KOPT-K1 (cell line): ENCODE measurements around the gene CNN2.

Experiments used
- H3K27ac ChIP-seq: fragments of 200-600 bp; sonication (generic); 2 replicates; pipeline ENCODE4 v1.5.1; 2016; ENCODE audit warnings: antibody characterized with exemption, mild to moderate bottlenecking, low read depth, low read length; ENCODE audit not compliant: poor library complexity, severe bottlenecking
- H3K36me3 ChIP-seq: fragments of 200-600 bp; sonication (generic); 2 replicates; pipeline ENCODE4 v1.5.1; 2017; ENCODE audit warnings: antibody characterized with exemption, mild to moderate bottlenecking, low read length, moderate library complexity; ENCODE audit not compliant: insufficient read depth
- H3K9me3 ChIP-seq: fragments of 200-600 bp; sonication (generic); 2 replicates; pipeline ENCODE4 v1.5.1; 2017; ENCODE audit warnings: antibody characterized with exemption, low read length, mild to moderate bottlenecking; ENCODE audit not compliant: insufficient read depth, poor library complexity, severe bottlenecking

CNN2 gene

DNA sequence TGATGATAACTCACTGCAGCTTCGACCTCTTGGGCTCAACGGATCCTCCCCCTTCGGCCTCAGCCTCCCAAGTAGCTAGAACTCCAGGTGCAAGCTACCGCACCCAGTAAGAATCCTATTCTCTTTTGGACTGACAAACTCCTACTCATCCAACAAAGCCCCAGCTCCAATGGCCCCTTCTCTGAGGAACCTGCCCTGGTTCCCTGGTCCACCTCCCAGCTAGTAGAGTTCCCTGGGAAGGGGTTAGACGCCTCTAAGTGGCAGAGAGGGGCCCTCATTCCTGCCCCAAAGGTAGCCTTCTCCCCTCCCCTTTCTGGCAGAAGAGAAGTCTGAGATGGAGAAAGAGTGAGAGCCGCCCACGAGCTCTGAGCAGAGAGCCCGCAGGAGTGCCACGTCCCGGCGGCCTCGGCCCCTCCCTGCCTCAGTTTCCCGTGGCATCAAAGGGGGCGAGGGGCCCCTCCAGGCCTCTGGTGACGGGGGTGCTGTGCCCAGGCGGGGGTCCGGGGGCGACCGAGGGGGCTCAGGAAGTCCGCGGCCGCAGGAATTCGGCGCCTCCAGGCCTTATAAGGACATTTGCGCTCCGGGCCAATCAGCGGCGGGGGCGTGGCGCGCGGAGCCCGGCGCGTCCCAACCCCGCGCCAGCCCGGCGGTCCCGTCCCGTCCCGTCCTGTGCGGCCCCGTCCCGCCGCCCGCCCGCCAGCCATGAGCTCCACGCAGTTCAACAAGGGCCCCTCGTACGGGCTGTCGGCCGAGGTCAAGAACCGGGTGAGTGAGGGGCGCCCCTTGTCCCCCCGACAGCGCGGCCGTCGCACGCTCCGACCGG, at the start of gene CNN2:
TSS of gene CNN2 (plus strand) at position 649 of the 823 bp plus-strand sequence. CDS start at position 703, 54 bp downstream.
- H3K9me3 ChIP-seq, result no peaks in the 10 kb centered on the region
- H3K36me3 ChIP-seq, result no peaks in the 10 kb centered on the region
- H3K27ac ChIP-seq, result peak within 1 kb of the TSS; percentile 76

DNA sequence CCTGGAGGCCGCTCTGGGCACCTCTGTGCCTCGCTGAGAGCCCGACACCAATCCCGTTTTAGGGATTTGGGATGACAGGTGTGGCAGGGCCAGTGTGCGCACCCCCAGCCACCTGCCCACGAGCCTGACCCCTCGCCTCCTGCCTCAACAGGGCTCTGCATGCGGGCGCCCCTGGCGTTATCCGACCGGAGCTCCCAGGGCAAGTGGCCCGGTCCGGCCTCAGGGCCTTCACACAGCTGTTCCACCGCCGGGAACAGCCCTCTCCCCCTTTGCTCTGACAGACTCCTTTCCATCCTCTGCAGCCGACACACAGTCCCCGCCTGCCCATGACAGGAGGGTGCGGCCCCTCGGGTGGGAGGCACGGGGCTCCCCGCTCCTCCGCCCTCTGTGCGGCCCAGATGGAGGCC, 49.3 kb upstream of the CNN2 start:
- H3K27ac ChIP-seq, result no peak overlapping the region
- no peaks in the 10 kb centered on the region; the same call in 1 of the 2 replicates for H3K36me3 ChIP-seq
- H3K9me3 ChIP-seq, result no peaks in the 10 kb centered on the region

DNA sequence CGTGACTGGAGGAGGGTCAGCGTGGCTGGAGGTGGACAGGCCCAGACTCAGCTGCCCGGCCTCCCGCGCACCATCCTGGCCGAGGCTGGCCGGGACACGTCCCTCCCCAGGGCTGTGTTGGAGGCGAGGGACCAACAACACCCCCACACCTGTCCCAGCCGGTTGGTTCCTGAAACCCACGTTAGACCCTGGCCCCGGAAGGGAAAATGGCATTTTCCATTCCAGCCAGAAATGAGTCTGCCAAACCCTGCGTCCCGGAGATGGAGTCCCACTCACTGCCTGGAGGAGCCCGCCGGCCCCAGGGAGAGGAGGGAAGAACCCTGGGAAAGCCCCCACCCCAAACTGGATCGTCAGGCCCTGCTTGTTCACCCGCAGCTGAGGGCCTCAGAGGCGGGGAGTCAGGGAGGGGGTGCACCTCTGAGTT, 47.1 kb upstream of the CNN2 start:
- Histone ChIP-seq H3K27ac (no peak overlapping the region), H3K36me3 (no peaks in the 10 kb centered on the region), H3K9me3 (no peaks in the 10 kb centered on the region)

DNA sequence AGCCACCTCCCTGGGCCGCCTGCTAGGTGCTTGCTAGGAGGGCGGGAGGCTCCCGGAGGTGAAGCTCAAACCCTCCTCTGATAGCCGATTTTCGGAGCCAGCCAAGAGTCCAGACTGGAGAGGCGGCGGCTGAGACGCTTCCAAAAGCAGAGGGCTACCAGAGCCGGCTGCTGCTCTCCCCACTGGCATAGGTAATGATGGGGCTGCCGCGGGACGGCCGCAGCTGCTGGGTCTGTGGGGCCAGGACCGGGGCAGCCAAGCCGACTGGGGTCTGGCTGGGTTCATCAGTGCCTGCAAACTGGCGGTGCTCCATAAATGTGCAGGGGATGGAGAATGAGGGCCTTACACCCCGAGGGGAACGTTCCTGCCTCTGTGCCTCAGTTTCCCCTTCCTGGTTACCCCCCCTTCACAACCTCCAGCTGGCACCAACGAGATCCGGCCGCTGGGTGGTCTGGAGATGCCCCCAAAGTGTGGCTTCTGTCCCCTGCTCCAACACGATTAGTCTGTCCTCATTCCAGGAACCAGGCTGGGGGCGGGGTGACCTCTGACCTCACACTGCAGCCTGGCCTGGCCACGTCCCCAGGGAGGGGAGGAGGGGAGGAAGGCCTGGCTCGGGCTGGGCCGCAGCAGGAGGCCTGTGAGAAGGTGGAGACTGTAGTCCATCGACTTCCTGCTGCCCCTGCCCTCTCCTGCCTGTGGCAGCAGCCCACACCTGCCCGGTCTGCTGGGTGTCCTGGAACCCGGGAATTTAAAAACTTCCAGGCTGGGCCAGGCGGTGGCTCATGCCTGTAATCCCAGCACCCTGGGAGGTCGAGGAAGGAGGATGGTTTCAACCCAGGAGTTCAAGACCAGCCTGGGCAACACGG, 46.0 kb upstream of the CNN2 start:
- Histone ChIP-seq H3K27ac (no peak overlapping the region), H3K36me3 (no peaks in the 10 kb centered on the region), H3K9me3 (no peaks in the 10 kb centered on the region)

DNA sequence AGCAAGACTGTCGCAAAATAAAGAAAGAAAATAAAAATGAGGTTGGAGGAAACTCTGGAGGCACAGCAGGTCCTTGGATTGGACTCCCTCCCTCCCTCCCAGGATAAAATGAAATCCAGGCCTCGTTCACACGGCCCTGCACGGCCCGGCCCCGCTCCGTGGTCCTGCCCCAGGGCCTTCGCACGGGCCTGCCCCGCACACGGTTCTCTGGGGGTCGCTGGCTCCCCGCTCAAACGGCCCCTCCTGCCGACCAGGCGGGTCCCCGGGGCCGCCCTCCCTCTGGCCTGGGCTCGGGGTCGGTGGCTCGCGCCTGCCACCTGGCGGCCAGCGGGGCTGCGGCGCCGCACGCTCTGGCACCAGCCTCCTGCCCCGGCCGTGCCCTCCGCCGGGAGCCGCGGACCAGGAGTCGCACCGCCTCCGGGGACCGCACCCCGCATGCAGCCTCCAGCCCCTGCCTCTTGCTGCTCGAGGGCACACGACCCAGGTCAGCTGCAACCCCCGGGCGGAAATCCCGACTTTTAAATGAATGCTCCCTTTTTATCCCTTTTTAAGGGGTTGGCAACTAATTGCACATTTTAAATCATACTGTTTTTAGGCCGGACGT, 43.7 kb upstream of the CNN2 start:
- Histone ChIP-seq H3K9me3 (no peaks in the 10 kb centered on the region), H3K27ac (no peak overlapping the region), H3K36me3 (peaks cover 22% of the 10 kb centered on the region)

DNA sequence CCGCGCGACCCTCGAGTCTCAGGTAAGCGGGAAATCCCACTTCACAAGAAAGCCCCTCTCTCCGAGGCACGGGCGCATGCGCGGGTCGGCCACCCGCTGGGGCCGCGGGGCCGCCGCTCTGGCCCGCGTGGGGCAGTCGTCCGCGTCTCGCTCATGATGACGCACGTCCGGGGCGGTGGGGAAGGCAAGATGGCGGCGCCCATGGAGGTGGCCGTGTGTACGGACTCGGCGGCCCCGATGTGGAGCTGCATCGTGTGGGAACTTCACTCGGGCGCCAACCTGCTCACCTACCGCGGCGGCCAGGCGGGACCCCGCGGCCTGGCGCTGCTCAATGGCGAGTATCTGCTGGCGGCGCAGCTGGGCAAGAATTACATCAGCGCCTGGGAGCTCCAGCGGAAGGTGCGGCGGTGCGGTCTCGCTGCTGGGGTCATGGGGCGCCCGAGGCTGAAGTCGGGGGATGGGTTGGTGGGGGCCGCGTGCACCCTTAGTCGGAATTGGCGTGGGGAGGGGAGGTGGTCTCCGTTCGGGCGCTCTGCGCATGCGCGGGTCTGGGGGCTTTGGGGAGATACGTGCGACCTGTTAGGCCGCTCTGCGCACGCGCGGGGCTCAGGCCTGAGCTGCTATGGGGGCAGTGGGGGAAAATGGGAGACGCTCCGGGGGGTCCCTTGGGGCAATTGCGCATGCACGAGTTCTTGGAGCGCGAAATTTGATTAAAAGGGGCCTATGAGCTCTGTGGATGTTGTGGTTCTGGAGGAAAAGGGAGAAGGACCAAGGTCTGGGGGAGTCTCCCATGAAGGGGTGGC, 42.0 kb upstream of the CNN2 start, which contains the start of gene WDR18:
TSS of gene WDR18 (plus strand) at position 181 of the 803 bp plus-strand sequence. CDS start at position 190, 9 bp downstream.
- Histone ChIP-seq H3K27ac (peak within 1 kb of the TSS; percentile 77), H3K36me3 (peaks cover 38% of the 10 kb centered on the region), H3K9me3 (no peaks in the 10 kb centered on the region)

DNA sequence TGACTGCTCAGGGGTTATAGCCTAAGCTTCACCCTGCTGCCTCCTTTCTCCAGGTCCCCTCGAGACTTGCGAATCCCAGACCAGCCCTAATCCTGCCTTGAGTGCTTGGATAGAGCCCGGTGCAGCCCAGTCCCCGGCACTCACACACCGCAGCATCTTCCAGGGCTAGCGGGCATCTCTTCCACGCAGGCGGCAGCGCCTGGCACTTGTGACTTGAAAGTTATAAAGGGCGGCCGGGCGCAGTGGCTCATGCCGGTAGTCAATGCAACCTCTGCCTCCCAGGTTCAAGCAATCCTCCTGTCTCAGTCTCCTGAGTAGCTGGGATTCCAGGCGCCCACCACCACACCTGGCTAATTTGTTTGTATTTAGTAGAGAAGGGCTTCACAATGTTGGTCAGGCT, 40.3 kb upstream of the CNN2 start:
- Histone ChIP-seq H3K36me3 (peaks cover 53% of the 10 kb centered on the region), H3K27ac (no peak overlapping the region), H3K9me3 (no peaks in the 10 kb centered on the region)

DNA sequence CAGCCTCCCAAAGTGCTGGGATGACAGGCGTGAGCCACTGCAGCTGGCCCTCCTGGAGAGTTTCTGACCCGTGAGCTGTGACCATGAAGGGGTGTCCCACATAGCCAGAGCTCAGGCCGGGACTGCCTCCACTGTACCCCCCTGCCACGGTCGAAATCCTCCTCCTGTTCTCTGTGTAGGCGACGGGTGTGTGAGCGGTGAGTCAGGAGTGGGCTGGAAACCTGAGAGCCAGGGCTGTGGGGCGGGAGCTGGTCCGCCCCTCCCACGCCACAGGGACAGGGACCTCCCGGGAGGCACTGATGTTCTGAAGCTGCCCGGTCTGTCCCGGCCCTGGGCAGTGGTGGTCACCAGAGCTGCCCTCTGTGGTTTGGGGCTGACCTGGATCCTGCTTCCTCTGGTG, 38.3 kb upstream of the CNN2 start:
- Histone ChIP-seq H3K27ac (no peak overlapping the region), H3K36me3 (peaks cover 66% of the 10 kb centered on the region), H3K9me3 (no peaks in the 10 kb centered on the region)

DNA sequence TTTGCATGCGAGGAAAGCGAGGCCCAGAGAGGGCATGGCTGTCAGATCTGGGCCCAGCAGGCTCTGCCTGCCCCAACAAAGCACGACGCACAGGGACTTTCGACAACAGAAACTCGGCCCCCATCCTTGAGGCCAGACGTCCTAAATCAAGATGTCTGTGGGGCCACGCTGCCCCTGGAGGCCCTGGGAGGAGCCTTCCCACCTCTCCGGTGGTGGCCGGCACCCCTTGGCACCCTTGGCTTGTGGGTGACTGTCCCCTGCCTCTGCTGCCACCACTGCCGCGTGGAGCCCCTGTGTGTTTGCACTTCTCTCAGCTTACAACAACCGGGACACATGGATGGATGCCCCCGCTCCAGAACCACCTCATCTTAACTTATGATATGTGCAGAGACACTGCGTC, 37.9 kb upstream of the CNN2 start:
- H3K27ac ChIP-seq, result no peak overlapping the region
- peaks cover 69% of the 10 kb centered on the region for H3K36me3 ChIP-seq
- H3K9me3 ChIP-seq, result no peaks in the 10 kb centered on the region

DNA sequence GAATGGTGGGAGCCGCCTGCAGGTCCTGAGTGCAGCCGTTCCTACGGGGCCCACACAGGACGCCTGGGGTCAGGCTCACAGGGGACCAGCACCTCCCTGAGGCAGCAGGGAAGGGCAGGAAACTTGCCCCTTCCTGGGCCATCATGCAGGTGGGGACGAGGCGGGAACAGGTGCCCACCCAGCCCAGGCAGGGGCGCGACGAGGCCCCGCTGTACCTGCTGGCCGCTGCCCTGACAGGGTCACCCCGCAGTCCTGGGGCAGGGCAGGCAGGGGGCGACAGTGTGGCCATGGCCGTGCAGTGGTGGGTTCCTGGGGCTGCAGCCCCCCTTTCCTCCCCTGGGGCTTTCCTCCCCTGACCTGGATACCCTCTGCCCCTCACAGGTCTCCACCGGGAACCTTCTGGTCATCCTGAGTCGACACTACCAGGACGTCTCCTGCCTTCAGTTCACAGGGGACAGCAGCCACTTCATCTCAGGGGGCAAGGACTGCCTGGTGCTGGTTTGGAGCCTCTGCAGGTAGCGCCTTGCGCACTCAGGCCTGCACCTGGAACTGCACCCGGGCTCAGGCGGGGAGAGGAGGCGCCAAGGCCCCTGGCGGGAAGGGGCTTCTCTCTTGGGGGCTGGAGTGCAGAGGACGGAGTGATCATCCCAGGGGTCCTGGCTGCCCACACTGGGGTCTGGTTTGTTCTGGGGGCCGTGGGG, 36.9 kb upstream of the CNN2 start:
- Histone ChIP-seq H3K27ac (no peak overlapping the region), H3K9me3 (no peaks in the 10 kb centered on the region), H3K36me3 (peaks cover 69% of the 10 kb centered on the region)

DNA sequence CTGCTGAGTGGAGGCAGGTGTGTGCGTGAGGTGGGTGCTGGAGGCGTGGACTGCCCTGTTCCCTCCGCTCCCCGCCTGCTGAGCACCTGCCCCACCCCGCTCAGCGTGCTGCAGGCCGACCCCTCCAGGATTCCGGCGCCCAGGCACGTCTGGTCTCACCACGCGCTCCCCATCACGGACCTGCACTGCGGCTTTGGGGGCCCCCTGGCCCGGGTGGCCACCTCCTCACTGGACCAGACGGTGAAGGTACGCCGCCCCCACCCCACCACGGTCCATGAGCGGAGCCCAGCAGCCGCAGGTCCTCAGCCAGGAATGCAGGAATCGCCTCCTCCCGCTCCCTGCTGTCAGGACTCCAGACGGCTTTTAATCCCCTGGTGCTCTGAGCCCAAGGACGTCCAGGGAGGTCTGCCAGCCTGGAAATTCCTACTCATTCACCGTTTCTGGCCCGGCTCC, 36.3 kb upstream of the CNN2 start:
- no peak overlapping the region for H3K27ac ChIP-seq
- H3K36me3 ChIP-seq, result peaks cover 69% of the 10 kb centered on the region
- no peaks in the 10 kb centered on the region for H3K9me3 ChIP-seq

DNA sequence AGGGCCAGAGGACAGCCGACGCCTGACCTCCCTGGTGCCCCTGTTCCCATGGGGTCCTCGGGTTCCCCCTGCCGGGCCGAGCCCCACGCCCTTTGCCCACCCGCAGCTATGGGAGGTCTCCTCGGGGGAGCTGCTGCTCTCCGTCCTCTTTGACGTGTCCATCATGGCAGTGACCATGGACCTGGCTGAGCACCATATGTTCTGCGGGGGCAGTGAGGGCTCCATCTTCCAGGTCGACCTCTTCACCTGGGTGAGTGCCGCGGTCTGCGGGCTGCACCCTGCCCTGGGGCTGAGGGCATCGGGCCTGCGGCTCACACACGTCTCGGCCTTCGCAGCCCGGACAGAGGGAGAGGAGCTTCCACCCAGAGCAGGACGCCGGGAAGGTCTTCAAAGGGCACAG, 35.7 kb upstream of the CNN2 start:
- no peak overlapping the region for H3K27ac ChIP-seq
- no peaks in the 10 kb centered on the region for H3K9me3 ChIP-seq
- peaks cover 67% of the 10 kb centered on the region for H3K36me3 ChIP-seq

DNA sequence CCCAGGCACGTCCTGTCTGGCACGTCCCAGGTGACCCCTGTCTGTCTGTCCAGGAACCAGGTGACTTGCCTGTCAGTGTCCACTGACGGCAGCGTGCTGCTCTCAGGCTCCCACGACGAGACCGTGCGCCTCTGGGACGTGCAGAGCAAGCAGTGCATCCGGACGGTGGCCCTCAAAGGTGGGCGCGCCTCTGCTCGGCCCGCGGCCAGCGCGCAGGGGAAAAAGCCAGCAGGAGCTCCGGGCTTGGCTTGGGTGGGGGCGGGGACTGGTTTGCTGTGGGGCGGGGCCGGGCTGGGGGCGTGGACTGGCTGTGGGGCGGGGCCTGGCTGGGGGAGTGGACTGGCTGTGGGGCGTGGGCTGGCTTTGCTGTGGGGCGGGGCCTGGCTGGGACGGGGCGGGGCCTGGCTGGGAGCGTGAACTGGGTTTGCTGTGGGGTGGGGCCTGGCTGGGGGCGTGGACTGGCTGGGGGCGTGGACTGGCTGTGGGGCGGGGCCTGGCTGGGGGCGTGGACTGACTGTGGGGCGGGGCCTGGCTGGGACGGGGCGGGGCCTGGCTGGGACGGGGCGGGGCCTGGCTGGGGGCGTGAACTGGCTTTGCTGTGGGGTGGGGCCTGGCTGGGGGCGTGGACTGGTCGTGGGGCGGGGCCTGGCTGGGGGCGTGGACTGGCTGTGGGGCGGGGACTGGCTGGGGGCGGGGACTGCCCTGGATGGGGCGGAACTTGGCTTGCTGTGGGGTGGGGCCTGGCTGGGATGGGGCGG, 35.1 kb upstream of the CNN2 start:
- H3K27ac ChIP-seq, result no peak overlapping the region
- H3K9me3 ChIP-seq, result no peaks in the 10 kb centered on the region
- H3K36me3 ChIP-seq, result peaks cover 60% of the 10 kb centered on the region
